Measurements from ENCODE around the gene TCEAL5. TPM values are rescaled to one million over a fixed set of nuclear protein-coding genes. Genes with fewer than 3 reads are reported as not detected.
"Not testable (repeated sequence)": the region's sequence is repeated elsewhere in the genome, so short reads cannot be mapped to it uniquely, and the experiment has no call there.

TCEAL5 gene, protein sequence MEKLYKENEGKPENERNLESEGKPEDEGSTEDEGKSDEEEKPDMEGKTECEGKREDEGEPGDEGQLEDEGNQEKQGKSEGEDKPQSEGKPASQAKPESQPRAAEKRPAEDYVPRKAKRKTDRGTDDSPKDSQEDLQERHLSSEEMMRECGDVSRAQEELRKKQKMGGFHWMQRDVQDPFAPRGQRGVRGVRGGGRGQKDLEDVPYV
- total RNA-seq = not detected
- long read RNA-seq, partial matches to known transcripts = 0 of 2 reads
- long read RNA-seq, other reads (novel, unspliced or antisense) = 0 of 2 reads

DNA sequence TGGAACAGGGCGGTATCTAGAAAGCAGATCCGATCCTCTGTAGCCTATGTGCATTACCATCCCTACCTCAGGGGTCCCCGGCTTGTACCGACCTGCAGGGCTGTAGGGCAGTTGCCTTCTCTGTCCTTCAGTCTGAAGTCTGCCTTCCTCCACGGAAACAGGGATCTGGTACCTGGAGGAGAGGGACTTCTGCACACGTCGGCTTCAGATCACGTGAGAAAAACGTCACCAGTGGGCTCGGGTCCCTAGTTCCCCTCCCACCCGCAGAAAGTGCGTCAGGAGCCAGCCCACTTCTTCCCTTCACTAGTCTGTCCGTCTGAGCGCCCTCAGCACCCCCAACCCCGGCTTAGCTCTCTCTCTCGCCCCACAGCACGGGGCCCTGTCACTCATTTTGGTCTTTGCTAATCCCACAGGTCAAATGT lies at the start of gene TCEAL5:
Gene TCEAL5 (minus strand): TSS at position 170 of the 422 bp plus-strand sequence. CDS start 2,187 bp downstream, outside the sequence.
- DNase-seq (ENCODE audit: low spot score) = no peak

DNA sequence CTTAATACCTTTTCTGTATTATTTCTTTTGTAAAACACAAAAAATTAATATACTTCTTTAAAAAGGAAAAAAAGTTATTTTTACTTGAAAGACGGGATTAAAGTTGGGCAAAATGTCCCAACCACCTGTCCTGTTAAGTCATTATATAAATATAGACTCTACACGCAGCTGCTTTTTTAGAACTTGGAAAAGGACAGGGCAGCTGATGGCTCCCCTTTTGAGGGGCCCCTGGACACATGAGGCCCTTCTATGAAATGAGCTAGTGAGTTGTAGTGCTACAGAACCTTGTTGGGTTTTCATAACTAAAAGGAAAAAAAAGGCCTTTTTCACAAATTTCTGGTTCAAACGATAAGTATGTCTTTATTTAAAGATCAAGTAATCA lies 34.8 kb upstream of the TCEAL5 start:
- DNase-seq (ENCODE audit: low spot score) = no peak

DNA sequence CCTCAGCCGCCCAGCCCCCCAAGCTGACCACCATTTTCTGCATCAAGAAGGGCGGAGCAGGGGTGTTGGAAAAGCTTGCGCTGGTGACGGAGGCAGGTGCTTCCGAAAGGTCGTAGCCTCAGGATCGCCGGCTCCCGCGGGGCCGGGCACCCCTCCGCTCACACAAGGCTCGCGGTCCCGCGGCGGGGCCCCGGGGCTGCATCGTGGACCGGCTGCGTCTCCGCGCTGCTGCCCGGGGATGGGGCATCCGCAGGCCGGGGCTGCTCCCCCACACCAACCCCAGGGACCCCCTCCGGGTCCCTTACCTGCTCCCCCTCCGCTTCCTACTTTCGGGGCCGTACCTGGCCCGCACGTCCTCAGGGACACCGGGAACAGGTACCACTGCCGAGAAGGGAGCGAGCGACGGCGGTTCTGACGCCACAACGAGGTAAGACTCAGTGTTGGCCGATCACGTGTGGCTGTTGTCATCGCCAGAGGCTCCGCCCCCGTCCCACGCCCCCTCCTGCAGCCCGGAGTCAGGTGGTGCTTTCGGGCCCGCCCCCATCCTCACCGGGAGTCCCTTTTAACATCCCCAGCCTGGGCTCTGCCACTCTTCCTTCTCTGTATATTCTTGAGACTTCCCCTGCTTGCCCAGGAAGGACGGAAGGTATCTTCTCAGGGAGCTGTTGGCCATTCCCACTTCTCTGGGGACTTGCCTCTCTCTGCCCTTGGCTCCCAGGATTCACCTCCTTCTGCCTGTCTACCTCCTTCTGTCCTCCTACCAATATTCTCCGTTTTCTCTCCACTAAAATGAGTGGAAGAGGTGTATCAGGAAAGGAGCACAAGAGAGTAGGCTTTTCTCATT lies 34.2 kb upstream of the TCEAL5 start, which contains the start of gene BEX2:
Gene BEX2 (minus strand): TSS at position 436 of the 844 bp plus-strand sequence. CDS start 1,014 bp downstream, outside the sequence.
- no peak for DNase-seq (ENCODE audit: low spot score)

DNA sequence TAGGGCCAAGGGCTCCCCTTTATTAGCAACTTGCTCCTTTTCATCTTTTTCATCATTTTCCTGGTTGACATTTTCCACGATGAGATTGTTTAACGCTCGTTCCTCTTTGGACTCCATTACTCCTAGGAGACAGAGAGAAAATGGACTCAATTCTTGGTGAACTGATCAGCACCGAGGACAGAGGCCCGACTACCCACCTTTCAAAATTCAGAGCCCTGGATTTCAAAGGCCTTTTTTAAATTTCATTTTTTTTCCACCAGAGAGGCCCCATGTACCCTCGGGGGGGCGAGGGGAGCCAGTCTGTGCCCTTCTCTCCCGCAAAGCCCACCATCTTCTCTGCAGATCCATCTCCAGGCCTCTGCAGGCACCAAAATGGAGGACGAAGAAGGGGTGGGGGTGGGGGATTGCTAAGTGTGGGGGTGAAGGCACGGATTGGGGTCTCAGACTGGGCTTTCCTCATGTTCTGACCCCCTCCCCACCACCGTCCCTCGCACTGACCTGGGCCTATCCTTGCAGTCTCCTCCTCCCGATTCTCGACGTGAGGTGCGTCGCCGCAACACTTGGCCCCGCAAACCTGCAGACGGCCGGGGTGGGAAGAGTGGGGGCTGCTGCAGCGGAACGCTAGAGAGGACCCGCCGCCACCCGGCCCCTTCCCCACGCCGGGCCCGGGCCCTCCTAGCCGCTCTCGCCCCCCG lies 33.5 kb upstream of the TCEAL5 start:
- no peak for DNase-seq (ENCODE audit: low spot score)

DNA sequence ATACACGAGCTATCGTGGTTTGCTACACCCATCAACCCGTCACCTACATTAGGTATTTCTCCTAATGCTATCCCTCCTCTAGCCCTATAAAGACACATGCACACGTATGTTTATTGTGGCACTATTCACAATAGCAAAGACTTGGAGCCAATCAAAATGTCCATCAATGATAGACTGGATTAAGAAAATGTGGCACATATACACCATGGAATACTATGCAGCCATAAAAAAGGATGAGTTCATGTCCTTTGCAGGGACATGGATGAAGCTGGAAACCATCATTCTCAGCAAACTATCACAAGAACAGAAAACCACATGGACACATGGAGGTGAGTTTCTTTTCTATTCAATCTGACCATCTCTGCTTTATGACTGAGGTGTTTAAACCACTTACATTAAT lies 29.1 kb upstream of the TCEAL5 start:
- not testable (repeated sequence) for DNase-seq (ENCODE audit: low spot score)

DNA sequence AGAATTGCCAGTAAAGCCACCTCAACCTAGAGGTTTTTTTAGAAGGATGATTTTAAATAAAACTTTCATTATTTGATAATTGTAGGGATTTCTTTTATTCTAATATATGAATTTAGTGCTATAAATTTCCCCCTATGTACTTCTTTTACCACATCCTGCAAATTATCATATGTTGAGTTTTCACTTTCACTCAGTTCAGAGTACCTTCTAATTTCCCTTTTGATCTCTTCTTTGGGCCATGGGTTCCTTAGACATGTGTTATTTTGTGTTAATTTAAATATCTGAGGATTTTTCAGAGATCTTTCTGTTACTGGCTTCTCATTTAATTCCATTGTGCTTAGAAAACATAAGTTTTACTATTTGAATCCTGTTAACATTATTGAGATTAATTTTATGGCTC lies 28.2 kb upstream of the TCEAL5 start:
- DNase-seq (ENCODE audit: low spot score) = no peak

DNA sequence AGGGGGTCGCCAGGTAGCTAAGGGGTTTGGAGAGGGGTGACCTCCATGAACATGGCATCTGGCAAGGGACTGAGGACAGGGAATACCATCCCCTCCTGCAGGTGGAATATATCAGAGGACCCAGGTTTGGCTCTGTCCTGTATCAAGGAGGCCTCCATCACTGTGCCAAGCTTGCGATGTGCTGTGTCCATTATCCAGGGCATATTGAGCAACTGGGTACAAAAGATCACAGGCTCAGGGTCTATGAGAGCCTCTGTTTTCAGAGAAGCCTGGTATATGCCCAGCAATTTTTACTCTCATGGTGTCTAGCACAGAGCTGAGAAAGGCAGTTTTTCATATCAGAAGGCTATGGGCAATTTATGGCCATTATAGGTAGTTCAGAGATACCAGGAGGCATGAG lies 16.6 kb upstream of the TCEAL5 start:
- no peak for DNase-seq (ENCODE audit: low spot score)

DNA sequence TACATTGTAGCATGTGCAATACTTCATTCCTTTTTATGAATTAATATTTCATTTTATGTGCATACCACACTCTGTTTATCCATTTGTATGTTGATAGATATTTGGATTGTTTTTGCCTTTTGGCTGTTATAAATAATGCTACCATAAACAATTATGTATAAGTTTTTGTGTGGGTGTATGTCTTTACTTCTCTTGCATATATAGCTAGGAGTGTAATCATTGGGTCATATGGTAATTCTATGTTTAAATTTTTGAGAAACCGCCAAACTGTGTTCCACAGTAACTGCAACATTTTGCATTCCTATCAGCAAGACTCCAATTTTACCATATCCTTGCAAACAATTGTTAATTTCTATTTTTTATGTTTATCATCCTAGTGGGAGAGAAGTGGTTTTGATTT lies 3.1 kb upstream of the TCEAL5 start:
- DNase-seq (ENCODE audit: low spot score) = no peak

DNA sequence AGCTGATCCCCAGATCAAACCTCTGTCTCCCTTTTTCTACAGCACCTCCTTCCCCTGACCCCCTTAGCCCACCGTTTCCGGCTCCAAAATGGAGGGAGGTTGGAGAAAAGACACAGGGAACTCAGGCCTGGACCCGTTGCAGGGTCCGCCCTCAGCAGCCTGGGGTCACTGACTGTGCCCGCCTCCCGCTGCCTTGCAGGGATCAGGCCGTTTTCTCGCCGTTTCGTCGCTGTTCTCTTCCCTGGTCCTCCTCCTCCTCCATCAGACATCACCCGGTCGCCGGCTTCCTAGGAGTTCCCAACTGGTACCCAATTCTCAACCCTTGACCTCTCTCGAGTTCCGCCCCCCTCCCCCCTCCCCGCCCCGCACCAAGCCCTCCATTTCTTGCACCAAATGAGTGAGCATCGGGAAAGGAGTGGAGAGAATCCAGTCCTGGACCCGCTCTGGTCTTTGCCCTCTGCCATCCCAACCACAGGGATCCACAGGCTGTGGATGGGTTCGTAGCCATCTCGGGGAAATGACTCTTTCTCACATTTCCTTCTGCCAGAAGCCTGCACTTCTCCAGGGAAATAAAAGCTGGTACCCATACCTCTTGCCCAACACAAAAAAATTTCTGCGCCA lies 493 bp downstream of the TCEAL5 start:
- DNase-seq (ENCODE audit: low spot score) = no peak

DNA sequence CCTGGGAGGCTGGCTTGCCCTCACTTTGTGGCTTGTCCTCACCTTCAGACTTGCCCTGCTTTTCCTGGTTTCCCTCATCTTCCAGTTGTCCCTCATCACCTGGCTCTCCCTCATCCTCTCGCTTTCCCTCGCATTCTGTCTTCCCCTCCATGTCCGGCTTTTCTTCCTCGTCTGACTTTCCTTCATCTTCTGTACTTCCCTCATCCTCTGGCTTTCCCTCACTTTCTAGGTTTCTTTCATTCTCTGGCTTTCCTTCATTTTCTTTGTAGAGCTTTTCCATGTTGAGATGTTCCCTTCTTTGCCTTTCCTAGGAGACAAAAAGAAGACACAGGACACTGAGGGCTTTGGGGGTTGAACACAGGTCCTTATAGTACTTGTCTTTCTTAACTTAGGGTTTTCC lies 2.3 kb downstream of the TCEAL5 start:
- DNase-seq (ENCODE audit: low spot score) = no peak

DNA sequence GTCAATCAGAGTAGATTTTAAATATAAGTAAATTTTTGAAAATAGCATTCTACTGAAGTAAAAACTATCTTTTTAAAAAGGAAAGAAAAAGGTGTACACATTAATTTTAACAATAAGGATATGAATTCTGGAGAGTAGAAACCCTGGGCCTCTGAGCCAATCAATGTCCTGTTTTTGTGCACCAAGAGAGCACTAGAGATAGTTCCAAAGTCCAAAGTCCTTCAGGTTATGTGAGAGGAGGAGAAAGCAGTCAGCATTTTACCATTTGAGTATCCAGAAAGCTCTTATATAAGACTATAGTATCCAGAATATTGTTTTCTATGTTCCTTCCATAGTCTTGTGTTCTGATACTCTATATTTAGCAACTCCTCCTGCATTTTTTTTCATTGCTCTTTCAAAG lies 18.3 kb downstream of the TCEAL5 start:
- no peak for DNase-seq (ENCODE audit: low spot score)

DNA sequence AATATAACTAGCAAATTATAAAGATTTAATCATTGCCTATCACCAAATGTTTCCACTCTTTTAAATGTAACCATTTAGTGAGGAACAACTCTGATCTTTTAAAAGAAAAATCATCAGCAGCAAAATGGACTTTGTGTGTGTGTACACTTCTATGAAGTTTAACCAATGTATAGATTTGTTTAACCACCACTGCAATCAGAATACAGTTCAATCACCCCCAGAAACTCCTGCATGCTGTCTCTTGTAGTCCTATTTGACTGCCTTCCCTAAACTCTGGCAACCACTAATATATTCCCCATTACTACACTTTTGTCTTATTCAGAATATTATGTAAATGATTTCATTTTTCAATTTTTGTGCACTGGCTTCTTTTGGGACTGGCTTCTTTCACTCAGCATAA lies 19.9 kb downstream of the TCEAL5 start:
- DNase-seq (ENCODE audit: low spot score) = no peak

DNA sequence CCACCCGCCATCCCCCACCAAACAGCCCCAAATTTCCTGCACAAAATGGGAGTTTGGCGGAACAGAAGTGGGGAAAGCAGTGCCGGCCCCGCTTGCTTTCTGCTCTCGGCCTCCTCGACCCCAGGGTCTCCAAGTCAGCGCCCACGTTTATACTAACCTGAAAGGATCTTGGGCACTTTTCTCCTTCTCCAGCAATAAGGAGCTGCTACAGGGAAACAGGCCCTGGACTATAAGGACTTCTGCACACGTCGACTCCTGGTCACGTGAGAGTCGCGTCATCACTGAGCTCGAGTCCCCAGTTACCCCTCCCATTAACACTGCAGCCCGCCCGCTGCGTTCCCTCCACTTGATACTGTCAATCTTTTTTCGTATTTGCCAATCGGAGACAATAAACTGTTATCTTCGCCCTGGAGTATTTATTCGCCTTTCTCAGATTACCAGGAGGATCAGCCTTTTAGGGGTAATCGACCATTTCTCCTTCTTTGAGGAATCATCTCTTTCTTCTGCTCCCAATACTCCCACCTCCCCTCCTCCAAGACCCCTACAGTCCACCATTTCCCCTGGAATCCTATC lies 21.5 kb downstream of the TCEAL5 start, which contains the start of gene TCEAL8:
Gene TCEAL8 (minus strand): TSS at position 235 of the 573 bp plus-strand sequence. CDS start 1,176 bp downstream, outside the sequence.
- DNase-seq (ENCODE audit: low spot score) = no peak

DNA sequence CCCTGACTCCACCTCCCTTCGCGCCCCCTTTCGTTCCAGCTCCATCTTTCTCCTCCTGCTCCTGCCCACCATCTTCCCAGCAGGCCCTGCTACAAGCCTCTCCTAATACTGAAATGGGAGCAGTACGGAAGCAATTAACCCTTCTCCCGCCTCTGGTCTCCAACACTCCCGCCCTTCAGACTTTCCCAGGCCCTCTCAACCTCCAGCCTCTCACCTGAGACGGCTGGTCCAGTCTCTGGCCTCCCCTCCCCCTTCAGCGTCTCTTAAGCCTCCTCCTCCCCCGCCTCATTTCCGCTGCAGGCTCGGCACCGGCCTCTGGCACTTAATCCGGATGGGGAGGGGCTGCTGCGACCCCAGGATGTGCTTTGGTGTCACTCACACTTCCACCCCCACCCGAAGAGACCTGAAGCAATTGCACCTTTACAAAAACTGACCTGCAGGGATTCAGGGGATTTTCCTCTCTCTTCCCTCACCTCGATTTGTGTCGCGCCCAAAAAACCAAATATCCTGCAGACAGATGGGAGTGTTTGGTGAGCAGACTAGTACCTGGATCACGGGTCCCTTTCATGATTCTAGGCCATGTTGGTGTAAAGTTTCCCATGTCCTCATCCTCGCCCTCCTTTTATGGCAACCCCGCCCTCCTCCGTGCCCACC lies 22.3 kb downstream of the TCEAL5 start:
- DNase-seq (ENCODE audit: low spot score) = no peak

DNA sequence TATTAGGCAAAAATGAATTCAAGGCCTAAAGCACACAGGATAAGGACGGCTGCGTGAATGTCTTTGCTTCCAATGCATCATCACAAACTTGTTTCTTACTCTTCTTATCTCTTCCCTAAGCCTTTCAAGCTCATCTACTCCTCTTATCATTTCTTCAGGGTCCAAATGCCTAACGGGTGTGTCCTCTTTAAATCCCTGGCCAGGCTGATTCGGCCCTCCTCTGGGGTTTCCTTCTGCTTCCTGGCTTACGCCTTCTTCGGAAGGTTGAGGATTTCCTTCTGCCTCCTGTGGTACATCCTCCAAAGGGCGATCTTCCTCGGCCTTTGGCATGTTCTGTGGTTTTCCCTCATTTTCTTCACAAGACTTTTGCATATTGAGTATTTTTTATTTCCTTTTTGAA lies 22.9 kb downstream of the TCEAL5 start:
- no peak for DNase-seq (ENCODE audit: low spot score)

DNA sequence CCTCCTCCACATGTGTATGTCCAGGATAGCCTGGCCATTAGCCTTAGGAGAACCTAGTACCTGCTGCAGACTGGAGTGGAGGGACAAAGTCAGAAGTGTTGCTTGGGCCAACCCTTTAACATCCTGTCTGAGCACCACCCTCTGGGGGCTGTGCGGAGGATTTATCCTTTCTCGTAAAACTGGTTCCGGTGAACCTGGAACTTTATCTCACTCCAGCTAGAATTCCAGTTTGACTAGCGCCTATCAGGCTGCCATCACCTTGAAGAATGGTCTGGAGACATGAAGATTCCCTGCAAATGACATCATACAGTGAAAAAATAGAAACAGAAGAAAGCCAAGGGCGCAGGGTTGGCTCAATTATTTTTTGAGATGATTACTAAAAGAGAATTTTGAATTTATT lies 25.6 kb downstream of the TCEAL5 start:
- DNase-seq (ENCODE audit: low spot score) = no peak

DNA sequence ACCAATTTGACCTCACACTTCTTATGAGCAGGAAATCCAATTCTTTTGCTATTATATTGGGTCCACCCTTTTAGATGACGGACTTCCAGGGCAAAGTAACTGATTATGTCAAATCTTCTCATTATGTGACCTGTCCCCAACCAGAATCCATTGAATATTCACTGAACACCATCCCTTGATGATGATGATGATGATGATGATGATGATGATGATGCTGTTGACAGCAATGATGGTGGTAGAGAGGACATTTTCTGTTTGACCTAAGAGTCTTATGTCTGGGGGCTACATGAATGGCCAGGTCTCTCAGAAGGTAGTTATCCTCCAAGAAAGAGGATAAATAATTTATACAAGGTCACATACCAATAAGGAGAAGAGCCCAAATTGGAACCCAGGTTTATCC lies 26.7 kb downstream of the TCEAL5 start:
- DNase-seq (ENCODE audit: low spot score) = no peak

DNA sequence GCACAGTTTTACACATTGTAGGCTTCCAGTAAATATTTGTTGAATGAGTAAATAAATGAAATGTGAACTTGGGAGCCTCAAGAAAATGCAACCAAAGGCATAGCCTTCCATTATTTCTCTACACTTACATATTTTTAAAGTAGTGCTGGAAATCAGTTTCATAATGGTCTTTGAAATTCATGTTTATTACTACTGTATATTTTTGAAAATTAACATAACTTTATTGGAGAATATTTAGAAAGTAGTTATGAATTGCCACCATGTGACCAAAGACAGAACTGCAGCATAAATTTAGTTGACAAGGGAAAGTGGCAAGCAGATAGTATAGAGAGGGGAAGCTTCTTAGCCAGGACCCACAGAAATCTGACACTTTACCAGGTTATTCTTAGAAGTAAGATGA lies 28.0 kb downstream of the TCEAL5 start:
- DNase-seq (ENCODE audit: low spot score) = no peak

DNA sequence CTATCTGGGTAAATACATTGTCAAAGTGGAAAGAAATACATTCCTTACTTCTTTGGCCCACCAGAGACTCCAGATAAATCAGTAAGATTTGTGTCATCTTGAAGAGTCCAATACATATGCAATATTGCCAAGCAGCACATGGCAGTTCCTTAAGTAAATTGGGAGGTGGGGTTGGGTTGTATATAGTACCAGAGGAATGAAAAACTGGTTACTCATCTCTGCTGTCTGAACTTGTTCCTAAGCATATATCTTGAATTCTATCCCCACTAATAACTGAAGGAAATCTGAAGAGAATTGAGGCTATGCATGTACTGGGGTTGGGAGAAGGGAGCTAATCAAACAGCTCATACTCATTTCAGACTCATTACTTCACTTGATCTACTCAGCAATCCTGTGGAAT lies 36.4 kb downstream of the TCEAL5 start:
- no peak for DNase-seq (ENCODE audit: low spot score)

DNA sequence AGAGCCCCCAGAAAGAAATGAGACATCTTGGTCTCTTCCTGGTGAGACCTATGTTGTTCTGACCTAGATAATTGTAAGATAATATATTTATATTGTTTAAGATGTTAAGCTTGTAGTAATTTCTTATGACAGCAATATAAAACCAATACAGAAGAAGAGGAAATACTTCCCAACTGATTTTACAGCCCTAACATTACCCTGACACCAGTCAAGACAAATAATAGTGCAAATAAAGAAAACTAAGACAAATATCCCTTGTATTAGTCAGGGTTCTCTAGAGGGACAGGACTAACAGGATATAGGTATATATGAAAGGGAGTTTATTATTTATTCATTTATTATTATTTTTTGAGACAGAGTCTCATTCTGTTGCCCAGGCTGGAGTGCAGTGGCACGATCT lies 40.3 kb downstream of the TCEAL5 start:
- no peak for DNase-seq (ENCODE audit: low spot score)

All from mesenteric fat pad (tissue), 1 donor.